Measurements from ENCODE around the gene BIN1. TPM values are rescaled to one million over a fixed set of nuclear protein-coding genes. Genes with fewer than 3 reads are reported as not detected.

The BIN1 gene
- total RNA-seq, 2 experiments from 2014 or later = 1.5 to 14.1 TPM

GRCh38 chr2:127058246-127058953 lies 48.6 kb downstream of the BIN1 start:
- no TSS peak for BruUV-seq (replicated peaks)
- CTCF ChIA-PET (ENCODE audit: unreplicated experiment) = no interaction called here

DNA sequence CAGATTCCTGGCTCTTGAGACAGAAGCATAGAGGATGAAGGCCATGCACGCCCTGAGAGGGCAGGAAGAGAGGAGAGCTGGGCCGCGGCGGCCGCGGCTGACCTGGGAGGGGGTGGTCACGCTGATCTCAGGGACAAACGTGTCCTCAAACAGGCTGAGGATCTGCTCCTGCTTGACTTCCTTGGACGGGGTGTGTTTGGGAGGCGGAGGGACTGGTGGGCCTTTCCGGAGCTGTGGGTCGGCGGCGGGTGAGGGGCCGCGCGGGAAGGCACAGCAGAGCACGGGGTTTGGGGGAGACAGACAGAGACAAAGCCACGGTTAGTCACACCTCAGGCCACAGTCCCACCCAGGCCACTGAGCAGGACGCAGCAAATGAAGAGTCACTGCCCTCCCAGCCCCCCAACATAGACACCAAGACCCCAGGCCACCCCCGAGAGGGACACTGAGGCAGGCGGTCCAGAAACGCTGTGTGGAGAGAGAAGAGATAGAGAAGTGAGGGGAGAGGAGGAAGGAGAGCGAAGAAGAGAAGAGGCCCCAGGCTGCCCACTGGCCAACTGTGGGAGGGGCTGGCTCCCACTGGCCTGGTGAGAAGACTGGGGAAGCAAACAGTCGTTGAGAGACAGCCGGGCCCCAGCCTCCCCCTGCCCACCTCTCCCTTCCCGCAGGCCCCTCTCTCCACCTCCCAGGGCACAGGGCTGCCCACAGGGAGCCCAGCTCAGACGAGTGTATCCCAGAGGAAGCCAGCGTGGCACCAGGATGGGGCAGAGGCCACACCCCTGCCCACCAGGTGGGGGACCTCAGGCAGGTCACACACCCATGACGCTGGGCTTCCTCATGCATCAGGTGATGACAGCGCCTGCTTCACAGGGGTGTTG lies 49.3 kb downstream of the BIN1 start:
- Histone ChIP-seq H3K9me3 (ENCODE audit: low read length) (no peaks in the 10 kb centered on the region), H3K79me2 (ENCODE audit: insufficient read depth, low read depth, low read length) (no peaks in the 10 kb centered on the region), H4K20me1 (ENCODE audit: insufficient read depth, low read length) (no peaks in the 10 kb centered on the region), H3K36me3 (ENCODE audit: insufficient read depth, low read length) (no peaks in the 10 kb centered on the region), H3K4me2 (ENCODE audit: low read length) (no peak overlapping the region), H3K4me1 (ENCODE audit: insufficient read depth, low read length, poor library complexity, severe bottlenecking) (no peaks in the 10 kb centered on the region), H3K9me2 (ENCODE audit: insufficient read depth, low read length) (no peaks in the 10 kb centered on the region), H3K27ac (ENCODE audit: low read depth, low read length, poor library complexity, severe bottlenecking) (no peak overlapping the region), H2AFZ (ENCODE audit: low read length) (no peak overlapping the region), H3K4me3 (ENCODE audit: low read depth, low read length, poor library complexity, severe bottlenecking) (no peak overlapping the region)
- no TSS peak for BruUV-seq (replicated peaks)
- no peak for DNase-seq (ENCODE audit: low spot score)
- ChIA-PET CTCF (ENCODE audit: unreplicated experiment) (no interaction called here), POLR2A (no interaction called here)
- no peak for TF ChIP-seq EZH2phosphoT487 (IDR thresholded peaks at IDR 0.05; ENCODE audit: borderline replicate concordance, low read depth, low read length)
- TF ChIP-seq CTCF (conservative IDR thresholded peaks at IDR 0.05; ENCODE audit: low read length) = no peak
- intact Hi-C loops (cut with micrococcal nuclease; ENCODE audit: unreplicated experiment) = no loop called here

More at GRCh38 chr2:127058246-127058953, 48.6 kb downstream of the BIN1 start:
- H3K36me3 ChIP-seq (ENCODE audit: insufficient read depth, low read length) = no peaks in the 10 kb centered on the region
- TF ChIP-seq CTCF (conservative IDR thresholded peaks at IDR 0.05; ENCODE audit: low read length) = no peak
- no peak for TF ChIP-seq EZH2phosphoT487 (IDR thresholded peaks at IDR 0.05; ENCODE audit: borderline replicate concordance, low read depth, low read length)
- POLR2A ChIA-PET = no interaction called here
- H3K79me2 ChIP-seq (ENCODE audit: insufficient read depth, low read depth, low read length) = no peaks in the 10 kb centered on the region
- intact Hi-C loops (cut with micrococcal nuclease; ENCODE audit: unreplicated experiment) = no loop called here
- no peaks in the 10 kb centered on the region for H3K9me2 ChIP-seq (ENCODE audit: insufficient read depth, low read length)
- H3K27ac ChIP-seq (ENCODE audit: low read depth, low read length, poor library complexity, severe bottlenecking) = no peak overlapping the region
- H3K9me3 ChIP-seq (ENCODE audit: low read length) = no peaks in the 10 kb centered on the region
- H3K4me3 ChIP-seq (ENCODE audit: low read depth, low read length, poor library complexity, severe bottlenecking) = no peak overlapping the region
- H3K4me2 ChIP-seq (ENCODE audit: low read length) = no peak overlapping the region
- no peaks in the 10 kb centered on the region for H4K20me1 ChIP-seq (ENCODE audit: insufficient read depth, low read length)
- no peak for DNase-seq (ENCODE audit: low spot score)
- no peaks in the 10 kb centered on the region for H3K4me1 ChIP-seq (ENCODE audit: insufficient read depth, low read length, poor library complexity, severe bottlenecking)
- H2AFZ ChIP-seq (ENCODE audit: low read length) = no peak overlapping the region
